GM12873 (cell line): ENCODE measurements around the gene ITPR2.
A peak's percentile ranks its signal among the peaks of the same experiment; 100 is the strongest.

ENCODE experiments used
- TF ChIP-seq, protein P1 (sequence below): IDR thresholded peaks from 2 replicates; pipeline ENCODE4 v1.5.1; 2012; ENCODE audit warnings: low read depth, mild to moderate bottlenecking, moderate library complexity, low read length, control low read depth; ENCODE audit not compliant: insufficient read depth; ENCODE audit errors: missing control alignments

The ITPR2 gene

DNA sequence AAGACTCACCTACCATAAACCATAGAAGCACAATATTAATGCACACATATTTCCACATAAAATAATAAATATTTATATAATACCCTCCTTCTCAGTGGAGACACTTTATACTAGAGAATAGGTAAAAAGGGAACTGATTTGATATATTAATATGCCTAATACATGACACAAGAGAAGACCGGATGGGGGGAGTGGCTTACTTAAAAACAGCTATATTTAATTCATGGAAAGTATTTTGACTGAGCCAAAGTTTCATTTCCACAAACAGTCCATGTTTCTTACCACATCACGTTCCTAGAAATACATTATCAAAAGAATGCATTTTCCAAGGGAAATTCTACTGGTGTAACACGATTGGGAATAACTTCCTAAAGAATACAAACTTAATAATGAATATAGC, 63.4 kb downstream of the ITPR2 start:
- TF ChIP-seq, protein P1, sequence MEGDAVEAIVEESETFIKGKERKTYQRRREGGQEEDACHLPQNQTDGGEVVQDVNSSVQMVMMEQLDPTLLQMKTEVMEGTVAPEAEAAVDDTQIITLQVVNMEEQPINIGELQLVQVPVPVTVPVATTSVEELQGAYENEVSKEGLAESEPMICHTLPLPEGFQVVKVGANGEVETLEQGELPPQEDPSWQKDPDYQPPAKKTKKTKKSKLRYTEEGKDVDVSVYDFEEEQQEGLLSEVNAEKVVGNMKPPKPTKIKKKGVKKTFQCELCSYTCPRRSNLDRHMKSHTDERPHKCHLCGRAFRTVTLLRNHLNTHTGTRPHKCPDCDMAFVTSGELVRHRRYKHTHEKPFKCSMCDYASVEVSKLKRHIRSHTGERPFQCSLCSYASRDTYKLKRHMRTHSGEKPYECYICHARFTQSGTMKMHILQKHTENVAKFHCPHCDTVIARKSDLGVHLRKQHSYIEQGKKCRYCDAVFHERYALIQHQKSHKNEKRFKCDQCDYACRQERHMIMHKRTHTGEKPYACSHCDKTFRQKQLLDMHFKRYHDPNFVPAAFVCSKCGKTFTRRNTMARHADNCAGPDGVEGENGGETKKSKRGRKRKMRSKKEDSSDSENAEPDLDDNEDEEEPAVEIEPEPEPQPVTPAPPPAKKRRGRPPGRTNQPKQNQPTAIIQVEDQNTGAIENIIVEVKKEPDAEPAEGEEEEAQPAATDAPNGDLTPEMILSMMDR = no peak

DNA sequence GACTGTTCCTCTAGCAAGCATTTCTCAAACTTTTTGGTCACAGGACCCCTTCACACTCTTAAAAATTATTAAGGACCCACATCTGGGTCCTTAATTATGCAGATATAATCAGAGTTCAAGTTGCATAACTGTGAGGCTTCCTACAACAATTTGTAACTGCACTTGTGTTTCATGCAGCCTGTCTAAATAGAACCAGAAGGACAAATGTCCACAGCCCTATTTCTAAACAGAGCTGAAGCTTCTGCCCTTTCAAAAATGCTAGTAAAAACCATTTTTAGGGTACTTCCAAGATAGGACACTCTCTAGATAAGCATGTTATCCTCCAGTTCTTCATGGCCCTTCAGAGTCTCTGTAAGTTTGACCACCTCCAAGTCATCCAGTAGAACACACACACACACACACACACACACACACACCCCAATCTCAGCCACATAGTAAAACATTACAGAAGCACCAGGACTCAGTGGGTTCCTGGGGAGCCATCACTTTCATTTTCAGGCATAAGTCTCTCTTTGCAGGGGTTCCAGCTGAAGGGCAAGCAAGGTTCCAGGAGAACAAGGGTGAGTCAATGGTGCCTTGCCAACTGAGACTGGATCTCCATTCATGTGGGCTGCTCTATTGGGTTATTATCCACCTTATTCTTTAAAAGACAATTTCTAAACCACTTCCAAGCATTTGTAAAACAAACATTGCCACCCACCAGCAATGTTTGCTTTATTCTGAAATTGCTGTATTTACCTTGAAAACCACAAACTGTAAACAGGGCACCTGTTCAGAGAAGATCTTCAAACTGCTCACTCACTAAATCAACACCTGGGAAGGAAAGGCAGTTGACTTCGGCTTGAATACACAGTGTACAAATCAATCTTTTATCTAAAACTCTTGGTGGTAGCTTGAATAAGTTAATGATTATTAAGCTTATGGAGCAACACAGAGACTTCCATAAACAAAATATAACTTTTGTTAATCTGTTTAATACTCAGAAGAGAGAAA, 64.1 kb downstream of the ITPR2 start:
- TF ChIP-seq, protein P1 = no peak

DNA sequence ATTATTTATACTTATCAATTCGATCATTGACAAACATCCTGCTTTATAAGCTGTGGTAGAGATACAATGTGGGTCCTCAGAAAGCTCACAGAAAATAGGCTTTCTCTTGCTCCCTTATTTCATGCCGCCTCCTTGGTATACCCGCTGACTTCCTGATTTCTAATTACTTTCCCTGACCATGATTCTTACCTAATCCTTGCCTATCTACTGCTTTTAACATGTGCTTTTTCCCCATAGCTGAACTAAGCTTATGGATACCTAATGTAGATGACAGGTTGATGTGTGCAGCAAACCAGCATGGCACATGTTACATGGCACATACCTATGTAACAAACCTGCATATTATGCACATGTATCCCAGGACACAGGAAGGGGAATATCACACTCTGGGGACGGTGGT, 65.1 kb downstream of the ITPR2 start:
- TF ChIP-seq, protein P1 = no peak

DNA sequence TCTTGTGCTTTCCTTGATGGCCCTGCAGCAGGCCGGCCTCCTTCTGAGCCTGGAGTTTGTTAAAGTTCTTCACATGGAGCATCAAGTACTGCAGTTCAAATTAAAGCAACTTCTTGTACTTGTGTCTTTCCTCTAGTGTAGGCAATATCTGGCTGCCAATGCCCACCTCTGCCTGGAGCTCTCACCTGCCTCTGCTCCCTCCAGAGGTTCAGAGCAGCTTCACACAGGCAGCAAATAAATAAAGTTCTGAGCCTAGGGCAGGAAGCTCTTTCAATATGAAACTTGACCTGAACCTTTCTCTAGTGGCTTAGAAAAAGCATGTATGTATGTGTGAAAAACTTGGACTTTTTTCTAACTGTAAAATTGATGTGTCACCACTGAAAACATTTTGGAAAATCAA, 65.9 kb downstream of the ITPR2 start:
- TF ChIP-seq, protein P1 = peak; percentile 34

DNA sequence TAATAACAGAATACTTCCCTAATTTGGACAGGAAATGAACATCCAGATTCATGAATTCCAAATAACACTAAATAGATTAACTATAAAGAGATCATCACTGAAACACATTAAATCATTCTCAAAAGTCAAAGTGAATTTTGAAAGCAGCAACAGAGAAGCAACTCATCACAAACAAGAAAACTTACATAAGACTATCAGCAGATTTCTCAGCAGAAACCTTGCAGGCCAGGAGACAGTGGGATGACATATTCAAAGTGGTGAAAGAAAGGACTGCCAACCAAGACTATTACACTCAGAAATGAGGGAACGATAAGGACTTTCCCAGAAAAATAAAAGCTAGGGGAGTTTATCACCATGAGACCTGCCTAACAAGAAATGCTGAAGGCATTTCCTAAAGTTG, 70.8 kb downstream of the ITPR2 start:
- TF ChIP-seq, protein P1 = no peak

DNA sequence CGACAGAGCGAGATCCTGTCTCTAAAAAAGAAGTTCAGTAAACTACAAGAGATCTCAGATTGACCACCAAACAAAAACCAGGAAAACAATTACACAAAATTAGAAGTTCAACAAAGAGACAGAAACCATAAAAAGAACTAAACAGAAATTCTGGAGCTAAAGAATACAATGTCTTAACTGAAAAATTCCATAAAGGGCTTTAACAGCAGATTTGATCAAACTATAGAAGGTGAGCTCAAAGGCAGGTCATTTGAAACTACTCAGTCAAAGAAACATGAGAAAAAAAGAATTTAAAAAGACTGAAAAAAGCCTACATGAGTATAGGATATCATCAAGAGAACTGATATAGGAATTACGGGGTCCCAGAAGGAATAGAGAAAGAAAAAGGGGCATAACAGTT, 71.2 kb downstream of the ITPR2 start:
- TF ChIP-seq, protein P1 = no peak

DNA sequence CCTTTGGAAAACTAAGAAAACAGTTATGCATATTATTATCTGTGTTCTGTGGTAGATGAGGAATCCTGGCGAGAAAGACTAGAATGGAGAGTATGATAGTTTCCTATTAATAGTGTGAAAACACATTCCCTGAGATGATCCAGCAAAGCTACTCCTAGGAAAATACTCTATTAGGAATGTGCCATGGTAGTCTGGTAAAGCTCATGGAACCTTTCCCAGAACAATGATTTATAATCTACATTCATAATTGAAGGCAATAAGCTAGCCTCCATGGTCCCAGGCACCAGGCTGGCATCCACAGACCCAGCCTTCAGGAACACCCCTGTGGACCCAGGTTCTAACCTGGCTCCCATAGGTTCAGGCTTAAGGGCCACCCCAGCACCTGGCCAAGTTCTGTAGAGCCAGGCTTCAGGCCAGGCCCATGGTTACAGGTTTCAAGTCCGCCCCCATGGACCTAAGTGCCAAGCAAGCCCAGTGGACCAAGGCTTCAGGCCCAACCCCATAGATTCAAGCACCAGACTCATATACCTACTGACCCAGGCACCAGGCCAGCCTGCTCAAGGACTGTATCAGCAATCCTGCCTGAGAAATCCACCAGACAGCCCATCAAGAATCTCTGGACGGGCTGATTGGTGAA, 72.2 kb downstream of the ITPR2 start:
- TF ChIP-seq, protein P1 = no peak
